ENCODE data around the gene KIFC3.
"Not testable (repeated sequence)": the region's sequence is repeated elsewhere in the genome, so short reads cannot be mapped to it uniquely, and the experiment has no call there.

KIFC3 gene

GRCh38 chr16:57786632-57787518, 15.4 kb downstream of the KIFC3 start:
- peak; percentile 61 for DNase-seq

- DNase-seq = no peak
Observed at GRCh38 chr16:57785924-57786323, 16.4 kb downstream of the KIFC3 start.

- DNase-seq = no peak
Observed at GRCh38 chr16:57785385-57785784, 16.9 kb downstream of the KIFC3 start.

- DNase-seq = no peak
Observed at GRCh38 chr16:57784334-57784733, 18.0 kb downstream of the KIFC3 start.

GRCh38 chr16:57783883-57784282, 18.4 kb downstream of the KIFC3 start:
- DNase-seq = no peak

- no peak for DNase-seq
Observed at GRCh38 chr16:57783116-57783515, 19.2 kb downstream of the KIFC3 start.

GRCh38 chr16:57782607-57783055, 19.7 kb downstream of the KIFC3 start:
- DNase-seq = not testable (repeated sequence)

GRCh38 chr16:57781741-57782606, 20.3 kb downstream of the KIFC3 start:
- DNase-seq = no peak

- no peak for DNase-seq
Observed at GRCh38 chr16:57781349-57781740, 20.9 kb downstream of the KIFC3 start.

- DNase-seq = not testable (repeated sequence)
Observed at GRCh38 chr16:57779836-57780235, 22.5 kb downstream of the KIFC3 start.

GRCh38 chr16:57778658-57779057, 23.6 kb downstream of the KIFC3 start:
- no peak for DNase-seq

GRCh38 chr16:57775661-57776469, 26.4 kb downstream of the KIFC3 start:
- DNase-seq = peak; percentile 87

- no peak for DNase-seq
Observed at GRCh38 chr16:57774705-57775285, 27.5 kb downstream of the KIFC3 start.

GRCh38 chr16:57773655-57774295, 28.5 kb downstream of the KIFC3 start:
- no peak for DNase-seq

GRCh38 chr16:57773019-57773418, 29.3 kb downstream of the KIFC3 start:
- no peak for DNase-seq

- no peak for DNase-seq
Observed at GRCh38 chr16:57771141-57771785, 31.0 kb downstream of the KIFC3 start.

GRCh38 chr16:57770361-57770760, 31.9 kb downstream of the KIFC3 start:
- no peak for DNase-seq

GRCh38 chr16:57769541-57770145, 32.6 kb downstream of the KIFC3 start:
- no peak for DNase-seq

GRCh38 chr16:57766714-57767348, 35.5 kb downstream of the KIFC3 start:
- no peak for DNase-seq

- DNase-seq = no peak
Observed at GRCh38 chr16:57765160-57765728, 37.0 kb downstream of the KIFC3 start.

Data from eye (tissue), 1 donor.